A673 (cell line): ENCODE measurements around the gene PDE11A. TPM values are rescaled to one million over a fixed set of nuclear protein-coding genes. Genes with fewer than 3 reads are reported as not detected.

ENCODE experiments used
- BruUV-seq: library from RNA; stranded (reverse); fragments of 400-500 nt; replicated peaks from 2 replicates; lab custom pipeline; 2021; lab: Mats Ljungman, UMichigan
- CTCF ChIA-PET: fragments of 300-600 bp; sonication (Branson Sonifier 250); formaldehyde crosslinking; loops from one replicate; lab custom pipeline; 2022; ENCODE audit warnings: antibody characterized with exemption; lab: Charles Lee
- POLR2A ChIA-PET: fragments of 300-600 bp; sonication (Branson Sonifier 250); formaldehyde crosslinking; loops from one replicate; lab custom pipeline; 2022; ENCODE audit warnings: antibody characterized with exemption; ENCODE audit not compliant: low non-redundant PET; lab: Charles Lee
- DNase-seq: peaks from one replicate; pipeline ENCODE4 v3.0.0-alpha.2; 2015; ENCODE audit warnings: low spot score
- H3K27ac ChIP-seq: fragments of 200-600 bp; sonication (generic); 2 replicates; pipeline ENCODE4 v1.5.1; 2016; ENCODE audit warnings: mixed run types, low read depth, mild to moderate bottlenecking, mixed read lengths, antibody characterized with exemption, low read length; ENCODE audit not compliant: poor library complexity, severe bottlenecking
- H3K27me3 ChIP-seq: fragments of 200-600 bp; sonication (generic); replicated peaks from 2 replicates; pipeline ENCODE4 v1.6.1; 2017; ENCODE audit warnings: mixed run types, low read depth, mild to moderate bottlenecking, mixed read lengths, antibody characterized with exemption, low read length; ENCODE audit not compliant: insufficient read depth, poor library complexity
- H3K36me3 ChIP-seq: fragments of 200-600 bp; sonication (generic); 2 replicates; pipeline ENCODE4 v1.6.1; 2016; ENCODE audit warnings: mixed run types, mild to moderate bottlenecking, mixed read lengths, antibody characterized with exemption, low read length; ENCODE audit not compliant: insufficient read depth, poor library complexity, severe bottlenecking
- H3K4me1 ChIP-seq: fragments of 200-600 bp; sonication (generic); 2 replicates; pipeline ENCODE4 v1.6.1; 2017; ENCODE audit warnings: mixed run types, mild to moderate bottlenecking, mixed read lengths, antibody characterized with exemption, low read length; ENCODE audit not compliant: insufficient read depth, poor library complexity, severe bottlenecking
- H3K4me3 ChIP-seq: fragments of 200-600 bp; sonication (generic); 2 replicates; pipeline ENCODE4 v1.5.1; 2016; ENCODE audit warnings: low read depth, mixed run types, mild to moderate bottlenecking, mixed read lengths, low read length; ENCODE audit not compliant: poor library complexity, severe bottlenecking
- H3K9me3 ChIP-seq: fragments of 200-600 bp; sonication (generic); 2 replicates; pipeline ENCODE4 v1.6.1; 2016; ENCODE audit warnings: mixed run types, low read depth, mild to moderate bottlenecking, mixed read lengths, antibody characterized with exemption, low read length; ENCODE audit not compliant: poor library complexity, severe bottlenecking
- EZH2 ChIP-seq: fragments of 200-600 bp; sonication (generic); IDR thresholded peaks from 2 replicates; pipeline ENCODE4 v1.6.1; 2017; ENCODE audit warnings: borderline replicate concordance, low read depth, mild to moderate bottlenecking, mixed read lengths, antibody characterized with exemption, low read length; ENCODE audit not compliant: poor library complexity, severe bottlenecking
- intact Hi-C: fragments of 100-400 bp; cut with micrococcal nuclease; formaldehyde crosslinking; loops from one replicate; pipeline ENCODE4 v1.10.0; 2022; ENCODE audit not compliant: unreplicated experiment
- total RNA-seq: library from RNA; stranded (reverse); gene quantifications from 2 replicates; pipeline ENCODE4 v1.2.3, GENCODE V29; 2021
- TF ChIP-seq, protein P1 (sequence below): fragments of 300-800, 200-600 bp; sonication (generic); conservative IDR thresholded peaks from 2 replicates; pipeline ENCODE4 v1.5.1; 2017; ENCODE audit warnings: low read depth, mild to moderate bottlenecking, antibody characterized with exemption, low read length, moderate library complexity, mixed read lengths

Gene PDE11A
- total RNA-seq, 1 experiment from 2014 or later = not detected

DNA sequence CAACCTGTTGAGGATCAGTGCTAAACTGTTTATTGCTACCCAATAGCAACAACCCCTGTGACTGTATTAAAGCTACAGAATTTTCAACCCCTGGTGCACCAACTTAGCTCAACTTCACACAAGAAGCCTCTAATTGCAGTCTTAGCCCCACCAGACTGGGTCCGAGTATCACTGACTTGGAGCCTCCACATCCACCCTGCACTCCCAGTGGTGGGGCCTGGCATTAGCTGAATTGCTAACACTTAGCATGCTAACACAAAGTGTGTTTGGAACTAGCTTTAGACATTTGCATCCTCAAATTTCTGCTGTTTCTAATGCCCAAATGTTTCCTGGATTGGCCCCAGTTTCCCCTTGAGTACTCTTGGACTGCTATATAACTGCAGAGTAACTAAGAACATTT lies 381.4 kb downstream of the PDE11A start:
- intact Hi-C loops = no loop called here
- BruUV-seq = no TSS peak

GRCh38 chr2:177689623-177690022 lies 383.0 kb downstream of the PDE11A start:
- DNase-seq = no peak
- CTCF ChIA-PET = no interaction called here
- POLR2A ChIA-PET = no interaction called here
- intact Hi-C loops = no loop called here
- H3K4me1 ChIP-seq = peaks cover 3% of the 10 kb centered on the region
- BruUV-seq = no TSS peak
- H3K27ac ChIP-seq = no peak overlapping the region
- no peaks in the 10 kb centered on the region for H3K36me3 ChIP-seq
- H3K27me3 ChIP-seq = no peaks in the 10 kb centered on the region
- no peaks in the 10 kb centered on the region for H3K9me3 ChIP-seq
- no peak for TF ChIP-seq EZH2
- TF ChIP-seq, protein P1, sequence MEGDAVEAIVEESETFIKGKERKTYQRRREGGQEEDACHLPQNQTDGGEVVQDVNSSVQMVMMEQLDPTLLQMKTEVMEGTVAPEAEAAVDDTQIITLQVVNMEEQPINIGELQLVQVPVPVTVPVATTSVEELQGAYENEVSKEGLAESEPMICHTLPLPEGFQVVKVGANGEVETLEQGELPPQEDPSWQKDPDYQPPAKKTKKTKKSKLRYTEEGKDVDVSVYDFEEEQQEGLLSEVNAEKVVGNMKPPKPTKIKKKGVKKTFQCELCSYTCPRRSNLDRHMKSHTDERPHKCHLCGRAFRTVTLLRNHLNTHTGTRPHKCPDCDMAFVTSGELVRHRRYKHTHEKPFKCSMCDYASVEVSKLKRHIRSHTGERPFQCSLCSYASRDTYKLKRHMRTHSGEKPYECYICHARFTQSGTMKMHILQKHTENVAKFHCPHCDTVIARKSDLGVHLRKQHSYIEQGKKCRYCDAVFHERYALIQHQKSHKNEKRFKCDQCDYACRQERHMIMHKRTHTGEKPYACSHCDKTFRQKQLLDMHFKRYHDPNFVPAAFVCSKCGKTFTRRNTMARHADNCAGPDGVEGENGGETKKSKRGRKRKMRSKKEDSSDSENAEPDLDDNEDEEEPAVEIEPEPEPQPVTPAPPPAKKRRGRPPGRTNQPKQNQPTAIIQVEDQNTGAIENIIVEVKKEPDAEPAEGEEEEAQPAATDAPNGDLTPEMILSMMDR = no peak
- H3K4me3 ChIP-seq = no peak overlapping the region

More for the DNA sequence above, 381.4 kb downstream of the PDE11A start:
- H3K4me3 ChIP-seq = no peak overlapping the region
- DNase-seq = no peak
- ChIA-PET POLR2A (no interaction called here), CTCF (interaction anchor here (0.7 kb wide), 1 partner anchor 35 kb away, joined by 6 read pairs; no protein-coding TSS in a partner anchor)
- TF ChIP-seq EZH2 = no peak
- TF ChIP-seq, protein P1 = no peak
- no peaks in the 10 kb centered on the region for H3K27me3 ChIP-seq
- H3K36me3 ChIP-seq = no peaks in the 10 kb centered on the region
- H3K4me1 ChIP-seq = peaks cover 3% of the 10 kb centered on the region
- no peak overlapping the region for H3K27ac ChIP-seq
- H3K9me3 ChIP-seq = no peaks in the 10 kb centered on the region

GRCh38 chr2:177688844-177689243 lies 383.7 kb downstream of the PDE11A start:
- BruUV-seq = no TSS peak
- POLR2A ChIA-PET = no interaction called here

More at GRCh38 chr2:177688844-177689243, 383.7 kb downstream of the PDE11A start:
- H3K4me1 ChIP-seq = peaks cover 3% of the 10 kb centered on the region
- no peaks in the 10 kb centered on the region for H3K9me3 ChIP-seq
- CTCF ChIA-PET = no interaction called here
- no peaks in the 10 kb centered on the region for H3K27me3 ChIP-seq
- no peak overlapping the region for H3K27ac ChIP-seq
- H3K4me3 ChIP-seq = no peak overlapping the region
- no peak for TF ChIP-seq EZH2
- TF ChIP-seq, protein P1 = no peak
- DNase-seq = no peak
- intact Hi-C loops = no loop called here
- no peaks in the 10 kb centered on the region for H3K36me3 ChIP-seq
